ENCODE data around the gene ZNF226. TPM values are rescaled to one million over a fixed set of nuclear protein-coding genes. Genes with fewer than 3 reads are reported as not detected.

ZNF226 gene
- total and polyA plus RNA-seq, 2 of the 4 experiments (the other 2 are of a cell fraction) = 14.0 to 15.7 TPM

- in situ Hi-C loops (cut with MboI; ENCODE audit: low sequenced_read_pairs) = no loop called here
- no peak overlapping the region for H4K8ac ChIP-seq (ENCODE audit: low read depth in 2 of 2, low read length in 2 of 2)
These were observed 11.7 kb downstream of the ZNF226 start for GRCh38 chr19:44176590-44176989.

More at GRCh38 chr19:44176590-44176989, 11.7 kb downstream of the ZNF226 start:
- ATAC-seq (ENCODE audit: low read depth) (no peak), DNase-seq (no peak)
- Histone ChIP-seq H2AK5ac (ENCODE audit: low read depth, low read length) (no peak overlapping the region), H3K4ac (ENCODE audit: low read depth, low read length) (no peak overlapping the region), H2BK120ac (ENCODE audit: low read depth, low read length) (no peak overlapping the region), H4K5ac (ENCODE audit: low read depth, low read length) (no peak overlapping the region), H4K20me1 (ENCODE audit: insufficient read depth, low read length) (no peaks in the 10 kb centered on the region), H2BK5ac (ENCODE audit: low read depth, low read length, poor library complexity, severe bottlenecking) (no peak overlapping the region), H3K79me1 (ENCODE audit: low read depth in 1 of 2, low read length in 2 of 2) (0 out of 4 replicates have a peak, but pooled peaks cover 0 to 1% of the 10 kb centered on the region in 2 experiments), H3K4me1 (ENCODE audit: control insufficient read depth, insufficient read depth, low read length) (no peaks in the 10 kb centered on the region), H3K27ac (ENCODE audit: insufficient read depth, low read length) (no peak overlapping the region), H4K91ac (ENCODE audit: insufficient read depth, low read depth, low read length) (no peak overlapping the region), H3K4me3 (ENCODE audit: insufficient read depth, low read depth, low read length) (no peak overlapping the region), H3K27me3 (ENCODE audit: control insufficient read depth, insufficient read depth, low read length) (no peaks in the 10 kb centered on the region), H3K18ac (ENCODE audit: low read depth, low read length) (no peak overlapping the region), H3K56ac (ENCODE audit: extremely low read depth, insufficient read depth, low read length) (no peak overlapping the region), H2AFZ (replicated peaks; ENCODE audit: low read length, poor library complexity) (no peak overlapping the region), H3K36me3 (ENCODE audit: control insufficient read depth, insufficient read depth, low read length) (peaks cover 54% of the 10 kb centered on the region), H3K4me2 (ENCODE audit: low read depth, low read length) (no peak overlapping the region), H2BK15ac (ENCODE audit: low read depth, low read length) (no peak overlapping the region), H3K14ac (replicated peaks; ENCODE audit: low read depth, low read length) (no peak overlapping the region), H3K9ac (ENCODE audit: low read depth, low read length) (no peak overlapping the region), H3K9me1 (ENCODE audit: insufficient read depth, low read length) (no peaks in the 10 kb centered on the region), H2AK9ac (replicated peaks; ENCODE audit: low read depth, low read length, poor library complexity) (no peak overlapping the region), H3K23ac (ENCODE audit: low read depth, low read length) (no peak overlapping the region), H3K9me3 (ENCODE audit: control insufficient read depth, insufficient read depth, low read length) (peaks cover 65% of the 10 kb centered on the region), H2BK20ac (ENCODE audit: low read depth, low read length) (no peak overlapping the region)
- no peak for TF ChIP-seq RAD21 (IDR thresholded peaks at IDR 0.05; ENCODE audit: low read length)
- TF ChIP-seq FOS (IDR thresholded peaks at IDR 0.05; ENCODE audit: low read depth, low read length) = no peak
- CTCF ChIA-PET = no interaction called here
- no TSS peak for BruUV-seq (replicated peaks)
- intact Hi-C loops (cut with micrococcal nuclease) (loop anchor here (10.0 kb wide), 1 partner anchor 268 kb away; the partner anchor contains the start of gene ZNF229), dilution Hi-C loops (cut with HindIII; ENCODE audit: low sequenced_read_pairs, unreplicated experiment) (no loop called here)
- POLR2A ChIA-PET (ENCODE audit: unreplicated experiment) = no interaction called here
- WGBS, 2 experiments (ENCODE audit: extremely low coverage in 2 of 2, insufficient read length in 1 of 2) = no CpG with 5 or more reads among the region's 3 CpGs
